Activated CD8-positive, alpha-beta T cell treated with anti-CD3 and anti-CD28 coated beads for 36 hours (primary cell): Measurements from ENCODE around the gene GPBP1L1. TPM values are rescaled to one million over a fixed set of nuclear protein-coding genes. Genes with fewer than 3 reads are reported as not detected.
A peak's percentile ranks its signal among the peaks of the same experiment; 100 is the strongest.

ENCODE experiments used
- ATAC-seq: fragments of 200-7000 bp; cut with Tn5 transposase; one replicate; pipeline ENCODE4 v1.10.0; 2021; ENCODE audit warnings: mild to moderate bottlenecking, moderate library complexity
- CTCF ChIA-PET: fragments of 350-600 bp; sonication (Branson Sonifier 250); formaldehyde crosslinking; loops from one replicate; lab custom pipeline; 2021; ENCODE audit warnings: antibody characterized with exemption; lab: Charles Lee
- POLR2A ChIA-PET: fragments of 350-600 bp; sonication (Branson Sonifier 250); formaldehyde crosslinking; loops from one replicate; lab custom pipeline; 2021; ENCODE audit warnings: antibody characterized with exemption; lab: Charles Lee
- DNase-seq: peaks from one replicate; pipeline ENCODE4 v3.0.0-alpha.2; 2020
- H3K27ac Mint-ChIP-seq: one replicate; pipeline ENCODE4 v1.8.0; 2021; ENCODE audit warnings: mild to moderate bottlenecking, mixed read lengths
- H3K27me3 Mint-ChIP-seq: one replicate; pipeline ENCODE4 v1.8.0; 2021; ENCODE audit warnings: mixed read lengths
- H3K36me3 Mint-ChIP-seq: one replicate; pipeline ENCODE4 v1.8.0; 2021; ENCODE audit warnings: low read depth, mixed read lengths
- H3K4me1 Mint-ChIP-seq: one replicate; pipeline ENCODE4 v1.8.0; 2021; ENCODE audit warnings: low read depth, mixed read lengths
- H3K4me3 Mint-ChIP-seq: one replicate; pipeline ENCODE4 v1.8.0; 2021; ENCODE audit warnings: mild to moderate bottlenecking, moderate library complexity, mixed read lengths
- H3K9me3 Mint-ChIP-seq: one replicate; pipeline ENCODE4 v1.8.0; 2021; ENCODE audit warnings: mixed read lengths
- intact Hi-C: fragments of 100-400 bp; cut with micrococcal nuclease; formaldehyde crosslinking; loops from one replicate; pipeline ENCODE4 v1.10.0; 2022
- total RNA-seq, 2 experiments: library from RNA; stranded (reverse); gene quantifications; one replicate each; pipeline ENCODE4 v1.2.3, GENCODE V29; 2021
- TF ChIP-seq, protein P1 (sequence below): fragments of 200-600 bp; IDR thresholded peaks from one replicate; pipeline ENCODE4 v1.8.0; 2022; ENCODE audit warnings: antibody characterized with exemption, mild to moderate bottlenecking

GPBP1L1 gene
- total RNA-seq, 2 experiments from 2014 or later = 95.7 to 105 TPM

DNA sequence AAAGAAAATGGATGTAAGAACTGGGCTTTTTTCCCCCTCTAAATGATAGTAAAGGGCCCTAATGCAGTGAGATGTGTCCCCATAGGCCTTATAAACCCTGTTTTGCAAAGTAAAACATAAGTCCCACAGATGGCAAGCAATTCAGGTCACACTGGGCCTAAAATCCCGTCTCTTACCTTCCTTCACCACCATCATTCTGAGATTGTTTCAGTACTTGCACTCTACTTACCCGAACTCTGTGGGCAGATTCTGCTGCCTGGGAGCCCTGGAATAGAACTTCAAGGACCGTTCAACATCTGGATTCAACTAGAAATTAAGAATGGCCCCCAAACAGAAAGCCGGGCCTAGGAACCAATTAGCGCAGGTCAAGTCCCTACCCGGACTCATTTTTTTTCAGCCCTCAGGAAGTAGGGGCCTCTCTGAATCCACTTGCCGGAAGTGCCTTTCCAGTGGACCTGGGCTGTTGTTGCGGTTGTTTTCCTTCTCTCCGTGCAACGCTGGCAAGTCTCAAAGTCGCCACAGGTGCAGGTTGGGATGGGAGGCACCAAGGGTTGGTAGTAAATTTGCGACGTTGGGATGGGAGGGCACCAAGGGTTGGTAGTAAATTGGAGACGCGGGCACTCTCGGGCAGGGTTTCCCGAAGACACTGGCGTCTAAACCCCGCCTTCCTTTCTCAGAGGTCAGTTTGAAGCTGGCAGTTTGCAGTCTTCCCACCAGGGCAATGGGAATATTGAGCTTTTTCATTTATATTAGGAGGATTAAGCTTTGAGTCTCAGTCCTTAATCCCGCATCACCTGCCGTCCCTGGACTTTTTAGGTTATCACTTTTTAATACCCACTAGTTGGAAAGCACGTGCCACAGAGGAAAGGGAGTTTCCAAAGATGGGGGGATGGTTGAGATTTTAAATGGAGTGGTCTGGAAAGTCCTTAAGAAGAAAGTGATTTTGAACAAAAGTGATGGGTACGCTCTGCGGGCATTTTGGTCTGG, 1.7 kb upstream of the GPBP1L1 start, which contains the start of gene TMEM69:
Gene TMEM69, plus strand, starts transcription at position 428 of the 987 bp plus-strand sequence. CDS start 2,888 bp downstream, outside the sequence.
- Mint-ChIP-seq H3K27ac (peak within 1 kb of the TSS; percentile 95), H3K9me3 (no peaks in the 10 kb centered on the region), H3K4me1 (peaks cover 26% of the 10 kb centered on the region), H3K36me3 (peaks cover 38% of the 10 kb centered on the region), H3K4me3 (peak within 1 kb of the TSS; percentile 91), H3K27me3 (no peaks in the 10 kb centered on the region)
- intact Hi-C loops = loop anchor here (5.0 kb wide), 1 partner anchor 106 kb away; the partner anchor contains the start of gene NASP
- TF ChIP-seq, protein P1, sequence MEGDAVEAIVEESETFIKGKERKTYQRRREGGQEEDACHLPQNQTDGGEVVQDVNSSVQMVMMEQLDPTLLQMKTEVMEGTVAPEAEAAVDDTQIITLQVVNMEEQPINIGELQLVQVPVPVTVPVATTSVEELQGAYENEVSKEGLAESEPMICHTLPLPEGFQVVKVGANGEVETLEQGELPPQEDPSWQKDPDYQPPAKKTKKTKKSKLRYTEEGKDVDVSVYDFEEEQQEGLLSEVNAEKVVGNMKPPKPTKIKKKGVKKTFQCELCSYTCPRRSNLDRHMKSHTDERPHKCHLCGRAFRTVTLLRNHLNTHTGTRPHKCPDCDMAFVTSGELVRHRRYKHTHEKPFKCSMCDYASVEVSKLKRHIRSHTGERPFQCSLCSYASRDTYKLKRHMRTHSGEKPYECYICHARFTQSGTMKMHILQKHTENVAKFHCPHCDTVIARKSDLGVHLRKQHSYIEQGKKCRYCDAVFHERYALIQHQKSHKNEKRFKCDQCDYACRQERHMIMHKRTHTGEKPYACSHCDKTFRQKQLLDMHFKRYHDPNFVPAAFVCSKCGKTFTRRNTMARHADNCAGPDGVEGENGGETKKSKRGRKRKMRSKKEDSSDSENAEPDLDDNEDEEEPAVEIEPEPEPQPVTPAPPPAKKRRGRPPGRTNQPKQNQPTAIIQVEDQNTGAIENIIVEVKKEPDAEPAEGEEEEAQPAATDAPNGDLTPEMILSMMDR = no peak
- ChIA-PET POLR2A (interaction anchor here (0.7 to 1.6 kb wide), 9 partner anchors 10 to 348 kb away, joined by 3 to 14 read pairs (median 4); partner anchors contain the start of genes MUTYH and TOE1), CTCF (no interaction called here)
- peak; percentile 83 for DNase-seq
- peak; percentile 14 for ATAC-seq

DNA sequence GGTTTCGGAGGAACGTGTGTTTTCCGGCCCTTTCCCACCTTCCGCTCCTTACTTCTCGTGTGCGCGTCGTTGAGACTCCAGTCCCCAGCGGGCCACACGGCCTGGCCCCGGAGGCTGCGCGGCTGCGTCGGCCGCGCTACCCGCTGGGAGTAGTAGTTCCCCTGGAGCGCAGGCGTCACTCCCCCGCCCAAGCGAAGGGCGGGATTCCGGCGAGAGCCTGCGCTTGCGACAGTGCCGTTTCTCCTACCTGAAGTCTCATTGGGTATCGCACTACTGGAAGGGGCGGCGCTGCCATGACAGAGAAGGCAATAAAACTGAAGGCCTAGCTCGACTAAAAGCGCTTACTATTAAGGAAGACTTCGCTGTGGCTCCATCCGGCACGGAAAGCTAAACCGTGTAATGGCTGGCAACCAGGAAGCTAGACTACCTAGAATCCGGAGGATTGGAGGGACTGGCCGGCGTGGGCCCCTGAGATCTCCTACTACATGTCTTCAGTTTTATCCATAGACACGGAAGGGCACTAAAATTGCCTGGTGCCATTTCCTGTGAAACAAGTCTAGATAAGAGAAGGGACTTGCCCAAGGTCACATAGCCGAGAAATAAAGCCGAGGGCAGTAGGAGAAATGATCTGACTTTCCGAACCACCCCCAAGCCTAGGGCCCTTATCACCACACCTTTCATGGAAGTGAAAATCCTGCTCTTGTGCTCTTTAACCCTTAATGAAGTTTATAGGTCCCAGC, 851 bp upstream of the GPBP1L1 start:
- Mint-ChIP-seq H3K36me3 (peaks cover 34% of the 10 kb centered on the region), H3K4me1 (peaks cover 32% of the 10 kb centered on the region), H3K27ac (peak overlapping the region; percentile 95), H3K27me3 (no peaks in the 10 kb centered on the region), H3K9me3 (no peaks in the 10 kb centered on the region), H3K4me3 (peak overlapping the region; percentile 91)
- ChIA-PET POLR2A (interaction anchor here (1.2 to 1.9 kb wide), 6 partner anchors 14 to 562 kb away, joined by 3 to 14 read pairs (median 8); partner anchors contain the start of genes NASP and PRDX1), CTCF (no interaction called here)
- intact Hi-C loops = loop anchor here (5.0 kb wide), 1 partner anchor 105 kb away; the partner anchor contains the start of gene NASP
- ATAC-seq = peak; percentile 87
- peak; percentile 98 for DNase-seq
- TF ChIP-seq, protein P1 = no peak

DNA sequence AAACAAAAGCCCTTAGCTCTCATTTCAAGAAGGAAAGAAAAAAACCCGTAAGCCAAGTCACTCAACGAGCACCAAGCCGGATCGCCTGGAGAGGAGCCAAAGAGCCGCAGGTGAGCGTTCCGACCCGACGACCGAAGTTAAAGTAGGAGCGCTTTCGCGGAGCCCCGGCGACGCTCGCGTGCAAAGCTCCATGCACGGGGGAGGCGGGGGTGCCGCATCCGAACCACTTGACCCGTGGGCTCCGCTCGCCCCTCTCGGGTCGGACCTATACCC, 382 bp downstream of the GPBP1L1 start:
- Mint-ChIP-seq H3K4me3 (peak overlapping the region; percentile 91), H3K9me3 (no peaks in the 10 kb centered on the region), H3K27me3 (no peaks in the 10 kb centered on the region), H3K36me3 (peaks cover 28% of the 10 kb centered on the region), H3K4me1 (peaks cover 39% of the 10 kb centered on the region), H3K27ac (peak overlapping the region; percentile 95)
- ChIA-PET CTCF (interaction anchor here (0.8 to 1.1 kb wide), 2 partner anchors 9 to 561 kb away, joined by 3 read pairs; no protein-coding TSS in a partner anchor), POLR2A (interaction anchor here (0.7 to 1.9 kb wide), 16 partner anchors 9 to 563 kb away, joined by 3 to 14 read pairs (median 4); partner anchors contain the start of genes CCDC163, MMACHC, NASP and PRDX1)
- intact Hi-C loops = loop anchor here (5.0 kb wide), 1 partner anchor 104 kb away; the partner anchor contains the start of gene NASP
- peak; percentile 75 for DNase-seq
- ATAC-seq = no peak
- TF ChIP-seq, protein P1 = no peak

DNA sequence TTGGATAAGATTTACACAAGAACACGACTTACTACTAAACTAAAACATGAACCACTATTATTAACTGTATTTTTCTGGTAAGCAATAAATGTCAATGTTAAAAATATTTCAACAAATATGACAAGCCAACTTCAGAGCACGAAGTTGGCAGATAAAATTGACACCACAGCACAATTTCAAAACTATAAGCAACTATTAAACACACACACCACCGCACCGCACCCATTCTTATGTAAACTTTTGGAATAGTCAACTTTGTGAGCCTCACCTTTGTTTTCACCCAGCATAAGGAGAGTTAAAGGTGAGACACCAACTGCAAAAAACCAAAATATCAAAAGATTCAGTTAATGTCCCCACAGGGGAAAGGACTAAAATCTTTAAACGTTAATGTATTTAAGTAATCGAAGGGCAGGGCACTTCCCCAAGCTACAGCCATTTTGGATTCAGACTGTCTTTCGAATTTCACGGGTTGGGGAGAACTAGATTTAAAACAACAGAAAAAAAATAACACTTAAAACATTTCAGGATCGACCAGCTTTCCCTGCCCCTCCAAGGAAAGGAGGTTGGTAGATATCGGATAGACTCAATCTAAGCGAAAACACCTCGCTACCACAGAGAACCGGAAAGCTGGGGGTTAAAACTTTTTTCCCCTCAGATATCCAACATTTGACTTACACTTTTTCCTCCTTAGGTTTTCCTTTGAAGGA, 872 bp downstream of the GPBP1L1 start:
- peak overlapping the region; percentile 91 for H3K4me3 Mint-ChIP-seq
- peaks cover 40% of the 10 kb centered on the region for H3K4me1 Mint-ChIP-seq
- intact Hi-C loops = loop anchor here (5.0 kb wide), 1 partner anchor 103 kb away; the partner anchor contains the start of gene NASP
- TF ChIP-seq, protein P1 = no peak
- POLR2A ChIA-PET = interaction anchor here (0.7 to 1.9 kb wide), 16 partner anchors 8 to 563 kb away, joined by 3 to 14 read pairs (median 4); partner anchors contain the start of genes CCDC163, MMACHC, NASP and PRDX1
- H3K27me3 Mint-ChIP-seq = no peaks in the 10 kb centered on the region
- no peaks in the 10 kb centered on the region for H3K9me3 Mint-ChIP-seq
- CTCF ChIA-PET = interaction anchor here (0.8 to 1.1 kb wide), 2 partner anchors 8 to 561 kb away, joined by 3 read pairs; no protein-coding TSS in a partner anchor
- H3K36me3 Mint-ChIP-seq = peaks cover 28% of the 10 kb centered on the region
- DNase-seq (no peak), ATAC-seq (no peak)
- H3K27ac Mint-ChIP-seq = peak overlapping the region; percentile 95
